KMS-11 (cell line): ENCODE results near the gene POLR2I.
"Not testable (repeated sequence)": the region's sequence is repeated elsewhere in the genome, so short reads cannot be mapped to it uniquely, and the experiment has no call there.

Experiments
- H2AFZ ChIP-seq: fragments of 200-600 bp; sonication (generic); 2 replicates; pipeline ENCODE4 v1.6.1; 2016; ENCODE audit warnings: antibody characterized with exemption, mixed run types, low read depth
- H3K27ac ChIP-seq: fragments of 200-600 bp; sonication (generic); 2 replicates; pipeline ENCODE4 v1.6.1; 2016; ENCODE audit warnings: mild to moderate bottlenecking, mixed run types
- H3K27me3 ChIP-seq: fragments of 200-600 bp; sonication (generic); 2 replicates; pipeline ENCODE4 v1.6.1; 2017; ENCODE audit warnings: mild to moderate bottlenecking, low read depth, mixed run types, moderate library complexity; ENCODE audit not compliant: insufficient read depth
- H3K36me3 ChIP-seq: fragments of 200-600 bp; sonication (generic); 2 replicates; pipeline ENCODE4 v1.6.1; 2017; ENCODE audit warnings: mild to moderate bottlenecking, mixed run types; ENCODE audit not compliant: insufficient read depth
- H3K4me1 ChIP-seq: fragments of 200-600 bp; sonication (generic); 2 replicates; pipeline ENCODE4 v1.6.1; 2016; ENCODE audit warnings: mild to moderate bottlenecking, low read depth, mixed run types; ENCODE audit not compliant: poor library complexity, severe bottlenecking
- H3K4me2 ChIP-seq: fragments of 200-600 bp; sonication (generic); 2 replicates; pipeline ENCODE4 v1.7.0; 2016; ENCODE audit warnings: mild to moderate bottlenecking, mixed run types
- H3K4me3 ChIP-seq: fragments of 200-600 bp; sonication (generic); IDR thresholded peaks from 2 replicates; pipeline ENCODE4 v1.6.1; 2017; ENCODE audit warnings: low read depth, low read length, mixed read lengths; ENCODE audit not compliant: insufficient read depth
- H3K79me2 ChIP-seq: fragments of 200-600 bp; sonication (generic); 2 replicates; pipeline ENCODE4 v1.6.1; 2016; ENCODE audit warnings: low read depth, mixed run types; ENCODE audit not compliant: insufficient read depth
- H3K9ac ChIP-seq: fragments of 200-600 bp; sonication (generic); 2 replicates; pipeline ENCODE4 v1.6.1; 2016; ENCODE audit warnings: mild to moderate bottlenecking, mixed run types
- H4K20me1 ChIP-seq: fragments of 200-600 bp; sonication (generic); 2 replicates; pipeline ENCODE4 v1.6.1; 2016; ENCODE audit warnings: mild to moderate bottlenecking, mixed run types; ENCODE audit not compliant: insufficient read depth
- CTCF ChIP-seq: fragments of 200-600 bp; sonication (generic); conservative IDR thresholded peaks from 2 replicates; pipeline ENCODE4 v1.6.1; 2017; ENCODE audit warnings: low read depth, mild to moderate bottlenecking, antibody characterized with exemption, low read length, moderate library complexity, mixed read lengths

POLR2I gene

GRCh38 chr19:36136964-36137686 is 22.4 kb upstream of the POLR2I start:
- Histone ChIP-seq H3K9ac (peak overlapping the region; percentile 60), H3K4me3 (no peak overlapping the region)
- TF ChIP-seq CTCF = no peak

GRCh38 chr19:36134867-36135266 is 20.2 kb upstream of the POLR2I start:
- not testable (repeated sequence) for H4K20me1 ChIP-seq, H3K27ac ChIP-seq
- H3K4me1 ChIP-seq = peaks cover 34% of the 10 kb centered on the region

More at GRCh38 chr19:36136964-36137686, 22.4 kb upstream of the POLR2I start:
- Histone ChIP-seq H3K4me2 (peak overlapping the region; percentile 81), H3K4me1 (peaks cover 42% of the 10 kb centered on the region), H4K20me1 (no peaks in the 10 kb centered on the region), H3K27ac (peak overlapping the region; percentile 74), H3K36me3 (no peaks in the 10 kb centered on the region; the same call in 1 of the 2 replicates), H3K79me2 (peaks cover 18% of the 10 kb centered on the region; the same call in 1 of the 2 replicates), H2AFZ (peak overlapping the region; percentile 65), H3K27me3 (no peaks in the 10 kb centered on the region)

GRCh38 chr19:36131221-36131620 is 16.5 kb upstream of the POLR2I start:
- not testable (repeated sequence) for H3K27me3 ChIP-seq, H4K20me1 ChIP-seq, H3K27ac ChIP-seq, H3K4me3 ChIP-seq, H3K79me2 ChIP-seq, H2AFZ ChIP-seq, H3K36me3 ChIP-seq, H3K4me2 ChIP-seq, H3K9ac ChIP-seq
- H3K4me1 ChIP-seq = peaks cover 11% of the 10 kb centered on the region

More at GRCh38 chr19:36134867-36135266, 20.2 kb upstream of the POLR2I start:
- H3K9ac ChIP-seq, H2AFZ ChIP-seq, H3K79me2 ChIP-seq, H3K36me3 ChIP-seq, H3K27me3 ChIP-seq, H3K4me2 ChIP-seq, H3K4me3 ChIP-seq: not testable (repeated sequence)

- Histone ChIP-seq H3K4me3 (no peak overlapping the region), H3K27me3 (no peaks in the 10 kb centered on the region), H3K27ac (peak overlapping the region; percentile 73), H2AFZ (peak overlapping the region; percentile 92), H4K20me1 (no peaks in the 10 kb centered on the region), H3K36me3 (no peaks in the 10 kb centered on the region), H3K9ac (peak overlapping the region; percentile 63; the same call in 1 of the 2 replicates), H3K4me2 (peak overlapping the region; percentile 75), H3K4me1 (peaks cover 6% of the 10 kb centered on the region), H3K79me2 (no peaks in the 10 kb centered on the region)
- TF ChIP-seq CTCF = no peak
Measured at GRCh38 chr19:36128392-36128736, 13.7 kb upstream of the POLR2I start.

GRCh38 chr19:36125557-36125956 is 10.9 kb upstream of the POLR2I start:
- no peak for TF ChIP-seq CTCF
- H3K4me3 ChIP-seq = no peak overlapping the region
- peaks cover 6% of the 10 kb centered on the region for H3K4me1 ChIP-seq
- no peaks in the 10 kb centered on the region for H4K20me1 ChIP-seq
- H2AFZ ChIP-seq = no peak overlapping the region
- no peak overlapping the region for H3K4me2 ChIP-seq
- H3K9ac ChIP-seq = no peak overlapping the region
- no peaks in the 10 kb centered on the region for H3K79me2 ChIP-seq
- no peaks in the 10 kb centered on the region; the same call in 1 of the 2 replicates for H3K36me3 ChIP-seq
- no peak overlapping the region for H3K27ac ChIP-seq
- H3K27me3 ChIP-seq = no peaks in the 10 kb centered on the region
